Colonic mucosa (tissue), 4 donors: ENCODE data around the gene SPATA12. TPM values are rescaled to one million over a fixed set of nuclear protein-coding genes. Genes with fewer than 3 reads are reported as not detected.

Experiments used
- DNase-seq: peaks from one replicate; pipeline ENCODE4 v3.0.0-alpha.2; 2020
- H3K27ac ChIP-seq: fragments of 200-600 bp; one replicate; pipeline ENCODE4 v1.8.0; 2021
- H3K27me3 ChIP-seq: fragments of 200-600 bp; one replicate; pipeline ENCODE4 v1.8.0; 2021
- H3K36me3 ChIP-seq: fragments of 200-600 bp; one replicate; pipeline ENCODE4 v1.8.0; 2021
- H3K4me1 ChIP-seq: fragments of 200-600 bp; one replicate; pipeline ENCODE4 v1.8.0; 2021; ENCODE audit warnings: mild to moderate bottlenecking
- H3K4me3 ChIP-seq: fragments of 200-600 bp; one replicate; pipeline ENCODE4 v1.8.0; 2021
- H3K9ac ChIP-seq, 2 donors: one replicate each; pipeline ENCODE4 v1.7.0; 2013; ENCODE audit warnings: control low read depth in 2 of 2, low read depth in 2 of 2, low read length in 2 of 2
- H3K9me3 ChIP-seq: fragments of 200-600 bp; one replicate; pipeline ENCODE4 v1.8.0; 2021
- intact Hi-C: fragments of 100-400 bp; cut with DNase I; formaldehyde crosslinking; loops from one replicate; pipeline ENCODE4 v1.14.1; 2022
- total RNA-seq, 2 donors: library from RNA; stranded (reverse); fragmentation: NEBNext Ultra II Directional in 1 of 2; extraction: Animal tissue kit (Norgen Biotek cat#: 25700) in 1 of 2; gene quantifications; one replicate each; pipeline ENCODE4 v1.2.1, GENCODE V29; 2021
- TF ChIP-seq, protein P1 (sequence below): fragments of 200-600 bp; IDR thresholded peaks from one replicate; pipeline ENCODE4 v1.8.0; 2022; ENCODE audit warnings: antibody characterized with exemption, mild to moderate bottlenecking
- donor health status: healthy.
- donor health status: DM: no; HTN: no; CAD: no.
- donor health status: DM: no; HTN: no; CAD: no.

The SPATA12 gene
- total RNA-seq, 2 donors from 2014 or later, result 0.27 TPM; not detected in 1

DNA sequence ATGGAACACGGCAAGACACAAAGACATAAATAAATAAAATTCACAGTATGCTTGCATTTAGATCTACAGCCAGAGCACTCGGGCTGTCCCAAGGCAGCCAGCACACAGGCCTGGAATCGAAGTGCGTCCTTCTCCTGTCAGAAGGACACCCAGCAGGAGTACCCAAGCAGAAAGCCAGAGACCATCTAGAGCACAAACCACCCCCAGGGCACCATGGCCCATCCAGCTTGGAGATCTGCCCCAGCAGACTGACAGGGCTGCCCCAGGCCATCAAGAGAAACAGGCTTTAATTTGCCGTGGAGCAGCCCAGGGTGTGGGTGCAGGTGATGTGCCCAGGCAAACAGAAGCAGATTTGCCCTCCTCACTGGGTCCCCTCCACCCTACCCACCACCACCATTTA lies 7.8 kb upstream of the SPATA12 start:
- intact Hi-C loops, result no loop called here
- H3K4me3 ChIP-seq, result no peak overlapping the region
- no peaks in the 10 kb centered on the region for H3K9me3 ChIP-seq
- H3K36me3 ChIP-seq, result no peaks in the 10 kb centered on the region
- TF ChIP-seq, protein P1, sequence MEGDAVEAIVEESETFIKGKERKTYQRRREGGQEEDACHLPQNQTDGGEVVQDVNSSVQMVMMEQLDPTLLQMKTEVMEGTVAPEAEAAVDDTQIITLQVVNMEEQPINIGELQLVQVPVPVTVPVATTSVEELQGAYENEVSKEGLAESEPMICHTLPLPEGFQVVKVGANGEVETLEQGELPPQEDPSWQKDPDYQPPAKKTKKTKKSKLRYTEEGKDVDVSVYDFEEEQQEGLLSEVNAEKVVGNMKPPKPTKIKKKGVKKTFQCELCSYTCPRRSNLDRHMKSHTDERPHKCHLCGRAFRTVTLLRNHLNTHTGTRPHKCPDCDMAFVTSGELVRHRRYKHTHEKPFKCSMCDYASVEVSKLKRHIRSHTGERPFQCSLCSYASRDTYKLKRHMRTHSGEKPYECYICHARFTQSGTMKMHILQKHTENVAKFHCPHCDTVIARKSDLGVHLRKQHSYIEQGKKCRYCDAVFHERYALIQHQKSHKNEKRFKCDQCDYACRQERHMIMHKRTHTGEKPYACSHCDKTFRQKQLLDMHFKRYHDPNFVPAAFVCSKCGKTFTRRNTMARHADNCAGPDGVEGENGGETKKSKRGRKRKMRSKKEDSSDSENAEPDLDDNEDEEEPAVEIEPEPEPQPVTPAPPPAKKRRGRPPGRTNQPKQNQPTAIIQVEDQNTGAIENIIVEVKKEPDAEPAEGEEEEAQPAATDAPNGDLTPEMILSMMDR, result no peak
- no peak overlapping the region for H3K27ac ChIP-seq
- H3K9ac ChIP-seq, result no peak overlapping the region
- no peak for DNase-seq
- H3K27me3 ChIP-seq, result no peaks in the 10 kb centered on the region
- H3K4me1 ChIP-seq, result no peaks in the 10 kb centered on the region

DNA sequence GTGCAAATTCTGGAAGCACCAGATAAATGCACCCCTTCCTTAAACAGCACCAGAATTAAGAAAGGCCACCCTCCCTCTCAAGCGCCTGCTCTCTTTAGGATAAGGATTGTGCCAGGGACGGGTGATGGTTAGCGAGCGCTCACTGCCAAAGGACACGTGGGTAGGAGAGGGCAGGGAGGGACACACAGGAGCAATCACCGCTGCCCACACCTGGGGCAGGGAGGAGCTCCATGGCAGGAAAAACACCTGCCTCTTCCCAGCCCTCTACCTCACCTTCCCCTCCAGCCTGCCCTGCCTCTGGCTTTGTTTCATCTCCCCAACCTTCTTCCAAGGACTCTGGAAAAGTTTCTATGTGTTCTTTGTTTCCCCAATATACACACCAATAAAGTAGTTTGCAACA lies 7.3 kb upstream of the SPATA12 start:
- intact Hi-C loops, result no loop called here
- H3K27me3 ChIP-seq, result no peaks in the 10 kb centered on the region
- no peaks in the 10 kb centered on the region for H3K9me3 ChIP-seq
- no peak overlapping the region for H3K4me3 ChIP-seq
- H3K9ac ChIP-seq, result no peak overlapping the region
- no peaks in the 10 kb centered on the region for H3K4me1 ChIP-seq
- H3K27ac ChIP-seq, result no peak overlapping the region
- no peaks in the 10 kb centered on the region for H3K36me3 ChIP-seq
- peak; percentile 30 for DNase-seq
- TF ChIP-seq, protein P1, result no peak

DNA sequence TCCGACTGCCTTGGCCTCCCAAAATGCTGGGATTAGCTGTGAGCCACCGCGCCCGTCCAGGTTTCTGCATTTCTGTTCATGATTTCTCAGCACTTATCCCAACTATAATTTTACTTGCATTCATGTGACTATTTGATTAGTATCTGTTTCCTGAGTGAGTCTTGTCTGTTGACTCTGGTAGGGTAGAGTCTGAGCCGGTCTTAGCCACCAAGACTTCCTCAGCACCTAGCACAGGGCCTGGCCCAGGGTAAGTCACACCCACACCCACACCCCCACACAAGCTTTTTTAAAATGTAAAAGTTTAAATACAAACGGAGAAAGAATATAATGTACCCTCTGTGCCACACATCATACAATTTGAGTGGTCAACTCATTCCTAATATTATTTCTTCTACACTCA lies 3.1 kb upstream of the SPATA12 start:
- intact Hi-C loops, result no loop called here
- no peak overlapping the region for H3K4me3 ChIP-seq
- H3K27ac ChIP-seq, result no peak overlapping the region
- H3K9ac ChIP-seq, result no peak overlapping the region
- TF ChIP-seq, protein P1, result no peak
- H3K9me3 ChIP-seq, result no peaks in the 10 kb centered on the region
- no peaks in the 10 kb centered on the region for H3K36me3 ChIP-seq
- H3K4me1 ChIP-seq, result peaks cover 5% of the 10 kb centered on the region
- DNase-seq, result no peak
- no peaks in the 10 kb centered on the region for H3K27me3 ChIP-seq

DNA sequence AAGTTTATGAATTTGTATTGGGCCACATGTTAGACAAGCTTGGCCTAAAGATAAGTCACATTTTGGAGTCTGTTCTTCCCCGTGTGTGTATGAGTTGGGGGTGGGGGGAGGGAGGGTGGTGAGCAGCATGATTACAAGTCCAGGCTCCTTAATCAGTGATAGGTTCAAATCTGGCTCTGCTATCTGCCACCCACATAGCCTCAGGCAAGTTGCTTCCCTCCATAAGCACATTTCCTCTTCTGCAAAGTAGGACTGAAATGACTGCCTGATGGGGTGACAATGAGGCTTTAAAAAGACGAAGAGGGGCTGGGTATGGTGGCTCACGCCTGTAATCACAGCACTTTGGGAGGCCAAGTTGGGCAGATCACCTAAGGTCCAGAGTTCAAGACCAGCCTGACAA lies 1.1 kb upstream of the SPATA12 start:
- no peaks in the 10 kb centered on the region for H3K27me3 ChIP-seq
- peaks cover 5% of the 10 kb centered on the region for H3K4me1 ChIP-seq
- H3K9ac ChIP-seq, result no peak overlapping the region
- no peaks in the 10 kb centered on the region for H3K36me3 ChIP-seq
- H3K27ac ChIP-seq, result peak overlapping the region; percentile 69
- TF ChIP-seq, protein P1, result no peak
- intact Hi-C loops, result no loop called here
- H3K9me3 ChIP-seq, result no peaks in the 10 kb centered on the region
- DNase-seq, result no peak
- H3K4me3 ChIP-seq, result no peak overlapping the region

DNA sequence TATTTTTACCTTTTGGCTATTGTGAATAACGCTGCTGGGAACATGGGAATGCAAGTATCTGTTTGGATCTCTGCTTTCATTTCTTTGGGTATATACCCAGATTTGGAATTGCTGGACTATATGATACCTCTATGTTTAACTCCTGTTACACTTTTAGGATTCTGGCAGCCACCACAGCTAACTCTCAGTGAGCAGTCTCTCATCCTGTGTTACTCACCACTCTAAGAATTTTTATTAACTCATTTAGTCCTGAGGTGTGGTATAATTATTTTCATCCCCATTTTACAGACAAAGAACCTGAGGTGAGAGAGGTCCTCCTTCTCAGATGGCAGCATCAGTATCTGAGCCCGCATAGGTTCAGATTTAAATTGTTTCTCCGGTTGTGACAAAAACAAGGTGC lies 1.1 kb downstream of the SPATA12 start:
- H3K27me3 ChIP-seq, result no peaks in the 10 kb centered on the region
- DNase-seq, result no peak
- intact Hi-C loops, result no loop called here
- H3K4me3 ChIP-seq, result no peak overlapping the region
- no peaks in the 10 kb centered on the region for H3K36me3 ChIP-seq
- peak overlapping the region; percentile 9 for H3K27ac ChIP-seq
- H3K4me1 ChIP-seq, result peaks cover 5% of the 10 kb centered on the region
- TF ChIP-seq, protein P1, result no peak
- H3K9me3 ChIP-seq, result no peaks in the 10 kb centered on the region
- no peak overlapping the region for H3K9ac ChIP-seq
